T-helper 2 cell treated with Interferon-gamma antibody and Interleukin-4, amounts not matched to agents 100 ng/mL and 5 ng/mL, for 36 hours (primary cell): ENCODE data around the gene TMEM263. TPM values are rescaled to one million over a fixed set of nuclear protein-coding genes. Genes with fewer than 3 reads are reported as not detected.
"Not testable (repeated sequence)": the region's sequence is repeated elsewhere in the genome, so short reads cannot be mapped to it uniquely, and the experiment has no call there.

Source experiments
- intact Hi-C: fragments of 100-400 bp; cut with micrococcal nuclease; formaldehyde crosslinking; loops from one replicate; pipeline ENCODE4 v1.15.1; 2023
- total RNA-seq: library from RNA; stranded (reverse); gene quantifications from 2 replicates; pipeline ENCODE4 v1.2.3, GENCODE V29; 2022

The TMEM263 gene
- total RNA-seq, 1 donor from 2014 or later, result 23.0 TPM

- intact Hi-C loops, result no loop called here
These were observed 29.0 kb downstream of the TMEM263 start for GRCh38 chr12:106984588-106985137.

DNA sequence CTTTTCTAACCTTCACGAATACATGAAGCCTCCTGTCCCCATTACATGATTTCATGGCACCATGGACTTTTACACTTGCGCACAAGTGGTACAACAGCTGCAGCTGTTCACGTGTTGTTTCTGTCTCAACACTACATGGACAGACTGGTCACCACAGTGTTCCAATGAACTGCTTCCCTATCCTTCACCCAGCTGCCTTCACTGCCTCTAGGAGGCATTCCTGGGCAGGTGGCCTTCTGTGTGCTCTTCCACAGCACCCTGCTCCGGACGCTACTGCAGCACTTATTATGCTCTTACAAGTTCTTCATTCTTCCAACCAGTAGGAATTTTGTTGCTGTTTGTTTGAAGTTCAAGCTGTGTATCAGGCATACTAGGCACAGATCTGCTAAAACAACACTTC is 29.8 kb downstream of the TMEM263 start:
- intact Hi-C loops, result no loop called here

DNA sequence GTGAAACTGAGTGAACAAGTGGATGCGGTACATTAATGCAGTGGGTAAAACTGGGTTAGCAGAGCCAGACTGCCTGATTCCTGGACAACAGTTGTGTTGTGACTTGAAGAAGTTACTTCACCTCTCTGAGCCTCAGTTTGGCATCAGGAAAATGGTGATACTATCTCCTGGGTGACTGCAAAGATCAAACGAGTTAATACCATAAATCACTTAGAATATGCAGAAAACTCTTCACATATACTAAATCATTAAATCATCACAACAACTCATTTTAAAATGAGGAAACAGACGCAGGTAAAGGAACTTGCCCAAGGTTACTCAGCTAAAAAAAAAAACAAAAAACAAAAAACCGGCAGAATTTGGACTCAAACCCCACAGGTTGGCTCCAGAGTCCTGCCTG is 30.4 kb downstream of the TMEM263 start:
- intact Hi-C loops, result loop anchor here (2.0 kb wide), 1 partner anchor 107 kb away; the partner anchor contains the start of gene CRY1

GRCh38 chr12:106986625-106987389 is 31.1 kb downstream of the TMEM263 start, which contains the start of gene MTERF2:
Gene MTERF2 (minus strand): TSS chr12:106987146. CDS start chr12:106978714, 8,432 bp downstream.
- intact Hi-C loops, result loop anchor here (1.0 to 2.0 kb wide), 3 partner anchors 31 to 213 kb away; partner anchors contain the start of genes CRY1 and RIC8B

GRCh38 chr12:106987846-106988245 is 32.1 kb downstream of the TMEM263 start:
- intact Hi-C loops, result loop anchor here (1.0 to 2.0 kb wide), 3 partner anchors 32 to 214 kb away; partner anchors contain the start of genes CRY1 and RIC8B

DNA sequence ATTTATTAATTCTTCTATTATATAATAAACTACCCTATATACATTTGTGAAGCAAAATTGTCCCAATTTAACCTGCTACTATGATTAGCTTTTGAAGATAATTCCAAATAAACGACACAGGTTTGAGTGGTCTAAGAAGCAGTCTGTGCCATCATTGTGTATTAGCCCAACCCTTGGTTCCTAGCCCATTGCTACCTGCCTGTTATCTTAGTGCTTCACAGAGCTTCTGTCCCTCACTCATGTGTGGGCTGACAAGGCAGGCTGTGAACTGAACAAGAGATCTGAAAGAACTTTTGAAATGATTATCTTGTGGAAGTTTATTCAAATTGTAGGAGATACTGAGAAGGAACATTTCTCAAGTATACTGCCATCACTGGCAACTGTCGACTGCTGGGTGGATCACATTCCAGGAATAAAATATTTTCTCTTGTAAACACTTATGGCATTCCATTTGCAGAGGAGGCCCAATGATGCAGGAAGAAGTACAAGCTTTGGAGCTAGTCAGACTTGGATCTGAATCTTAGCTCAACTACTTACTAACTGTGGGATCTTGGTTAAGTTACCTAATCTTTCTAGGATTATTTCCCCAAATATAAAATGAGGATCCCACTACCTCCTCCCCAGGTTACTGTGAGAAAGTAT is 39.0 kb downstream of the TMEM263 start:
- intact Hi-C loops, result no loop called here

- intact Hi-C loops, result not testable (repeated sequence)
These were observed 40.4 kb downstream of the TMEM263 start for GRCh38 chr12:106996102-106996501.

GRCh38 chr12:106997916-106998315 is 42.2 kb downstream of the TMEM263 start:
- intact Hi-C loops, result no loop called here

DNA sequence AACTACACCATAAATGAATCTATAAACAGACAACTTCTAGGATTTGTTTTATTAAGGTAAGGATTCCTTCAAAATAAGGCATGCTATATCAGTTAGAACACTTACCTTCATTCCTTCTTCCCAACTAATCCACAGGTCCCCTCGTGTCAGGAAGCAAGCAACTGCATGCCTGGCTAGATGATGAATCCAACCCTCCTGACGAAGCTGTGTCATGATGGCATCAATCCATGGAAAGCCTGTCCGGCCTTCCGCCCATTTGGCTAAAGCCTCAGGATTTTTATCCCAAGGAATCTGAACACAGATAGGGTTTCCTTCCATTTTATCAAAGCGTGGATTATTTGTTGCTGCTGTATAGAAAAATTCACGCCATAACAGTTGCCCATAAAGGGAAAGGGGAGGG is 43.7 kb downstream of the TMEM263 start:
- intact Hi-C loops, result no loop called here

DNA sequence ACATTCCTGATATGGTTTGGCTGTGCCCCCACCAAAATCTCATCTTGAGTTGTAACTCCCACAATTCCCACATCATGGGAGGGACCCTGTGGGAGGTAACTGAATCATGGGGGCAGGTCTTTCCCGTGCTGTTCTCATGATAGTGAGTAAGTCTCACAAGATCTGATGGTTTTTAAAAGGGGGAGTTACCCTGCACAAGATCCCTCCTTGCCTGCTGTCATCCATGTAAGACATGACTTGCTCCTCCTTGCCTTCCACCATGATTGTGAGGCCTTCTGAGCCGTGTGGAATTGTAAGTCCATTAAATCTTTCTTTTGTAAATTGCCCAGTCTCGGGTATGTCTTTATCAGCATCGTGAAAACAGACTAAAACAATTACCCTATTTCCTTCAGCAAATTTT is 47.0 kb downstream of the TMEM263 start:
- intact Hi-C loops, result not testable (repeated sequence)

DNA sequence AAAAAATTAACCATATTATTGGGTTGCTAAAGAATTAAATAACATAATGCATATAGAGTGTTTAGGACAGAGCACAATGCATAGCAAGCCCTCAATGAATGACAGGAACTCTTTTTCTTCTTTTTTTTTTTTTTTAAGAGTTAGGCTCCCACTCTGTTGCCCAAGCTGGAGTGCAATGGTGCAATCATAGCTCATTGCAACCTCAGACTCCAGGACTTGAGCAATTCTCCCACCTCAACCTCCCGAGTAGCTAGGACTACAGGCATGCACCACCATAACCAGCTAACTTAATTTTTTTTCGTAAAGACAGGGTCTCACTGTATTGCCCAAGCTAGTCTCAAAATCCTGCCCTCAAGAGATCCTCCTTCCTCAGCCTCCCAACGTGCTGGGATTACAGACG is 51.7 kb downstream of the TMEM263 start:
- intact Hi-C loops, result no loop called here

- intact Hi-C loops, result no loop called here
These were observed 55.8 kb downstream of the TMEM263 start for GRCh38 chr12:107011519-107011918.

DNA sequence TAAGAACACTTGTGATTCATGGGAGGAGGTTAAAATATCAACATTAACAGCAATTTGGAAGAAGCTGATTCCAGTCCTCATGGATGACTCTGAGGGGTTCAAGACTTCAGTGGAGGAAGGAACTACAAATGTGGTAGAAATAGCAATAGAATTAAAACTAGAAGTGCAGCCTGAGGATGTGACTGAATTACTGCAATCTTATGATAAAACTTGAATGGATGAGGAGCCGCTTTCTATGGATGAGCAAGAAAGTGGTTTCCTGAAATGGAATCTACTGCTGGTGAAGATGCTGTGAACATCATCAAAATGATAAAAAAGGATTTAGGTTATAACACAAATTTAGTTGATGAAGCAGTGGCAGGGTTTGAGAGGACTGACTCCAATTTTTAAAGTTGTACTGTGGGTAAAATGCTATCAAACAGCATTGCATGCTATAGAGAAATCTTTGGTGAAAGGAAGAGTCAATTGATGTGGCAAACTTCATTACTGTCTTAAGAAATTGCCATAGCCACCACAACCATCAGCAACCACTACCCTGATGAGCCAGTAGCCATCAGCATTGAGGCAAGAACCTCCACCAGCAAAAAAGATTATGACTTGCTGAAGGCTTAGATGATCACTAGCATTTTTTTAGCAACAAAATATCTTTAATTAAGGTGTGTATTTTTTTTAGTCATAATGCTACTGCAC is 57.2 kb downstream of the TMEM263 start:
- intact Hi-C loops, result no loop called here

DNA sequence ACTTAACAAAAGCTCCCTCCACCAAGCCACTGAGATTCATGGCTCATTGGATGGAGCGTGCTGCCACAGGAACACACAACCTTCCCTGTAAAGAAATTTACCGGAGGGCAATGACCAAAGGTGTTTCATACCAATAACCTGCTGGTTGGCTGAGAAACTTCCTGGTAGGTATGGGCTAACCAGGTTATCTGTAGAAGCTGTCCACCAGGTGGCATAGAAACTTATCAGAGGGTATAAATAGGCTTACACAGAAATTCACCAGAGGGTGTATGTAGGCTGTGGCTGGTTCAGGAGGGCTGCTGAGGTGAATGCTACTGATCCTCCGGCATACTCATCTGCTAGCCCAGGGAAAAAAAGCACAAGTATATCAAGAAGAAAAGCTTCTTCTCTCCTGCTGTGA is 58.3 kb downstream of the TMEM263 start:
- intact Hi-C loops, result no loop called here

DNA sequence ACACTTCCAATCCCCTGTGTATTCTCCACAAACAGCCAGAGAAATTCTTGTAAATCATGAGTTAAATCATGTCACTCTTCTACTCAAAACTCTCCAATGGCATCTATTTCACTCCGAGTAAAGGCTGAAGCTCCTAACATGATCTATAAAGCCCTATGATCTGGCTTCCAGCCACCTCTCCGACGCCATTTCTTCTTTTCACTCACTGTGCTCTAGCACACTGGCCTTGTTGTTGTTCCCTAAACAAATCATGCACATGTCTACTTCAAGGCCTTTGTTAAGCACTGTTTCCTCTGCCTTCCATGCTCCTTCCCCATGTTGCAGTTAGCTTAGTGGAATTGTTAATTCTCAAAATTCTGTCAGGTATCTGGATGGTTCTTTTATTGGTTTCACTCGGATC is 61.3 kb downstream of the TMEM263 start:
- intact Hi-C loops, result no loop called here

DNA sequence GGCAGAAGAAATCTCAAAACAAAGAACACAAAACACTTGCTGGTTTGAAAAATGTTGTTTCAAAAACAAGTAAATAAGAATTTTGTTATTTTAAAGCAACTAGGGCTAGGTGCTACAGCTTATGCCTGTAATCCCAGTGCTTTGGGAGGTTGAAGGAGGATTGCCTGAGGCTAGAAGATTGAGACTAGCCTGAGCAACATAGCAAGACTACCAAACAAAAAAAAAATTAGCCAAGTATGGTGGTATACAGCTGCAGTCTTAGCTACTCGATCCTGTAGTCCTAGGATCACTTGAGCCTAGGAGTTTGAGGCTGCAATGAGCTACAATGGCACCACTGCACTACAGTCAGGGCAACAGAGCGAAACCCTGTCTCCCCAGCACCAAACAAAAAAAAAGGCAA is 63.8 kb downstream of the TMEM263 start:
- intact Hi-C loops, result no loop called here

Other genes starting within 250 kb of the TMEM263 start
- gene RIC8B, start 181.2 kb upstream of the TMEM263 start, total RNA-seq, result 14.0 and 14.3 TPM in 2 replicates
- 4.2 and 4.8 TPM in 2 replicates for gene MTERF2, start 31.2 kb downstream of the TMEM263 start, total RNA-seq
- gene CRY1, start 137.6 kb downstream of the TMEM263 start, total RNA-seq, result 11.8 and 14.7 TPM in 2 replicates